Astrocyte (in vitro differentiated cells and primary cell): ENCODE results near the gene VPS37C. TPM values are rescaled to one million over a fixed set of nuclear protein-coding genes. Genes with fewer than 3 reads are reported as not detected.
"Not testable (repeated sequence)": the region's sequence is repeated elsewhere in the genome, so short reads cannot be mapped to it uniquely, and the experiment has no call there.

ENCODE experiments used
- DNase-seq: peaks from one replicate; pipeline ENCODE4 v3.0.0-alpha.2; 2010; ENCODE audit warnings: low read depth
- FAIRE-seq: peaks from 2 replicates; lab custom pipeline; 2011; peaks lifted over from hg19 to GRCh38; lab: Jason Lieb, UNC
- H2AFZ ChIP-seq: 2 replicates; pipeline ENCODE4 v1.6.0; 2012; ENCODE audit warnings: low read depth, low read length, inconsistent platforms
- H3K27ac ChIP-seq: 2 replicates; pipeline ENCODE4 v1.5.1; 2011; ENCODE audit warnings: low read depth, low read length, inconsistent platforms
- H3K27me3 ChIP-seq: 2 replicates; pipeline ENCODE4 v1.6.0; 2011; ENCODE audit warnings: low read length, inconsistent platforms; ENCODE audit not compliant: insufficient read depth
- H3K36me3 ChIP-seq: 2 replicates; pipeline ENCODE4 v1.5.1; 2011; ENCODE audit warnings: low read length, inconsistent platforms; ENCODE audit not compliant: insufficient read depth
- H3K4me1 ChIP-seq: 2 replicates; pipeline ENCODE4 v1.5.1; 2011; ENCODE audit warnings: low read length, inconsistent platforms; ENCODE audit not compliant: insufficient read depth
- H3K4me2 ChIP-seq: 2 replicates; pipeline ENCODE4 v1.6.0; 2012; ENCODE audit warnings: low read length, inconsistent platforms
- H3K4me3 ChIP-seq: 2 replicates; pipeline ENCODE4 v1.5.1; 2011; ENCODE audit warnings: low read depth, mild to moderate bottlenecking, low read length, inconsistent platforms; ENCODE audit not compliant: insufficient read depth
- H3K79me2 ChIP-seq: 2 replicates; pipeline ENCODE4 v1.6.0; 2012; ENCODE audit warnings: mild to moderate bottlenecking, low read length, inconsistent platforms; ENCODE audit not compliant: insufficient read depth
- H3K9ac ChIP-seq: 2 replicates; pipeline ENCODE4 v1.6.0; 2012; ENCODE audit warnings: mild to moderate bottlenecking, low read length, inconsistent platforms
- H3K9me3 ChIP-seq: 2 replicates; pipeline ENCODE4 v1.5.1; 2012; ENCODE audit warnings: low read depth, mild to moderate bottlenecking, low read length, inconsistent platforms; ENCODE audit not compliant: insufficient read depth
- H4K20me1 ChIP-seq: 2 replicates; pipeline ENCODE4 v1.6.0; 2012; ENCODE audit warnings: low read length, inconsistent platforms; ENCODE audit not compliant: insufficient read depth
- H3K27ac Mint-ChIP-seq: one replicate; pipeline ENCODE4 v1.8.0; 2021; ENCODE audit warnings: mild to moderate bottlenecking, mixed read lengths; ENCODE audit not compliant: unreplicated experiment
- H3K27me3 Mint-ChIP-seq: one replicate; pipeline ENCODE4 v1.8.0; 2021; ENCODE audit warnings: low read depth, mixed read lengths; ENCODE audit not compliant: unreplicated experiment
- H3K36me3 Mint-ChIP-seq: one replicate; pipeline ENCODE4 v1.8.0; 2021; ENCODE audit warnings: low read depth, mixed read lengths; ENCODE audit not compliant: unreplicated experiment
- H3K4me1 Mint-ChIP-seq: one replicate; pipeline ENCODE4 v1.8.0; 2021; ENCODE audit warnings: low read depth, mixed read lengths; ENCODE audit not compliant: unreplicated experiment
- H3K4me3 Mint-ChIP-seq: one replicate; pipeline ENCODE4 v1.8.0; 2021; ENCODE audit warnings: mild to moderate bottlenecking, moderate library complexity, mixed read lengths; ENCODE audit not compliant: unreplicated experiment
- H3K9me3 Mint-ChIP-seq: one replicate; pipeline ENCODE4 v1.8.0; 2021; ENCODE audit warnings: mild to moderate bottlenecking, mixed read lengths; ENCODE audit not compliant: unreplicated experiment
- CTCF ChIP-seq: IDR thresholded peaks from 2 replicates; pipeline ENCODE4 v1.5.1; 2011; ENCODE audit warnings: low read depth, mild to moderate bottlenecking, inconsistent platforms, low read length, moderate library complexity; ENCODE audit not compliant: insufficient read depth
- EZH2 ChIP-seq: IDR thresholded peaks from 2 replicates; pipeline ENCODE4 v1.6.1; 2012; ENCODE audit warnings: mild to moderate bottlenecking, low read length, inconsistent platforms; ENCODE audit not compliant: insufficient read depth
- total RNA-seq: library from RNA; stranded (reverse); gene quantifications from 2 replicates; pipeline ENCODE4 v1.2.1, GENCODE V29; 2021

The VPS37C gene
- total RNA-seq, 1 donor from 2014 or later = 18.1 TPM

GRCh38 chr11:61168042-61168688 is 6.9 kb upstream of the VPS37C start:
- H3K36me3 Mint-ChIP-seq = peaks cover under 1% of the 10 kb centered on the region
- no peaks in the 10 kb centered on the region for H3K4me1 Mint-ChIP-seq
- no peaks in the 10 kb centered on the region for H4K20me1 ChIP-seq
- H3K9ac ChIP-seq = no peak overlapping the region
- no peak overlapping the region for H3K4me3 Mint-ChIP-seq
- H3K4me3 ChIP-seq = no peak overlapping the region
- no peaks in the 10 kb centered on the region for H3K36me3 ChIP-seq
- H2AFZ ChIP-seq = no peak overlapping the region
- H3K27me3 Mint-ChIP-seq = peaks cover 19% of the 10 kb centered on the region
- no peak for DNase-seq
- no peaks in the 10 kb centered on the region for H3K79me2 ChIP-seq
- no peak overlapping the region for H3K27ac ChIP-seq
- H3K27me3 ChIP-seq = peaks cover 13% of the 10 kb centered on the region
- no peaks in the 10 kb centered on the region for H3K9me3 ChIP-seq
- FAIRE-seq = no peak
- no peak overlapping the region for H3K27ac Mint-ChIP-seq
- H3K4me1 ChIP-seq = no peaks in the 10 kb centered on the region
- peaks cover 6% of the 10 kb centered on the region for H3K9me3 Mint-ChIP-seq
- TF ChIP-seq CTCF = no peak
- no peak for TF ChIP-seq EZH2
- no peak overlapping the region for H3K4me2 ChIP-seq

GRCh38 chr11:61166331-61166730 is 5.1 kb upstream of the VPS37C start:
- H3K9me3 Mint-ChIP-seq = not testable (repeated sequence)

GRCh38 chr11:61165785-61166184 is 4.6 kb upstream of the VPS37C start:
- H3K27me3 ChIP-seq = peaks cover 10% of the 10 kb centered on the region
- H3K36me3 ChIP-seq, H3K4me1 Mint-ChIP-seq, H3K4me1 ChIP-seq, H3K27me3 Mint-ChIP-seq, H3K36me3 Mint-ChIP-seq, H2AFZ ChIP-seq, H3K79me2 ChIP-seq, H3K4me3 Mint-ChIP-seq, DNase-seq, H3K27ac Mint-ChIP-seq, H3K27ac ChIP-seq, FAIRE-seq, H3K9ac ChIP-seq, H3K4me2 ChIP-seq, H3K9me3 ChIP-seq, H3K9me3 Mint-ChIP-seq, H4K20me1 ChIP-seq, H3K4me3 ChIP-seq: not testable (repeated sequence)

More at GRCh38 chr11:61166331-61166730, 5.1 kb upstream of the VPS37C start:
- H3K4me1 ChIP-seq, H3K36me3 Mint-ChIP-seq, H3K9me3 ChIP-seq, DNase-seq, H2AFZ ChIP-seq, H3K9ac ChIP-seq, H3K27ac ChIP-seq, H3K79me2 ChIP-seq, H3K4me3 Mint-ChIP-seq, H3K4me2 ChIP-seq, H3K4me3 ChIP-seq, H3K27me3 Mint-ChIP-seq, H3K36me3 ChIP-seq, H3K4me1 Mint-ChIP-seq, H4K20me1 ChIP-seq, FAIRE-seq, H3K27ac Mint-ChIP-seq: not testable (repeated sequence)
- H3K27me3 ChIP-seq = peaks cover 10% of the 10 kb centered on the region
